GM19193 (cell line): ENCODE results near the gene CHST9.

Experiments used
- POLR2A ChIP-seq: IDR thresholded peaks from 4 replicates; pipeline ENCODE4 v1.6.1; 2011; ENCODE audit not compliant: insufficient read depth, insufficient read length; ENCODE audit errors: extremely low read depth

The CHST9 gene

GRCh38 chr18:26894426-26894825 lies 290.7 kb downstream of the CHST9 start:
- no peak for TF ChIP-seq POLR2A

- no peak for TF ChIP-seq POLR2A
Measured at GRCh38 chr18:26893996-26894395, 291.1 kb downstream of the CHST9 start.

- no peak for TF ChIP-seq POLR2A
Measured at GRCh38 chr18:26888259-26888658, 296.8 kb downstream of the CHST9 start.

GRCh38 chr18:26875040-26875654 lies 310.0 kb downstream of the CHST9 start:
- no peak for TF ChIP-seq POLR2A

GRCh38 chr18:26874283-26874682 lies 310.8 kb downstream of the CHST9 start:
- no peak for TF ChIP-seq POLR2A

- TF ChIP-seq POLR2A: no peak
Measured at GRCh38 chr18:26869640-26870039, 315.5 kb downstream of the CHST9 start.

- TF ChIP-seq POLR2A: no peak
Measured at GRCh38 chr18:26868968-26869586, 316.0 kb downstream of the CHST9 start.

GRCh38 chr18:26867471-26867870 lies 317.6 kb downstream of the CHST9 start:
- TF ChIP-seq POLR2A: no peak

- no peak for TF ChIP-seq POLR2A
Measured at GRCh38 chr18:26865557-26865956, 319.6 kb downstream of the CHST9 start, which contains the start of gene AQP4. AQP4 (minus strand) TSS chr18:26865707; CDS start chr18:26865689, 18 bp downstream.

- TF ChIP-seq POLR2A: no peak
Measured at GRCh38 chr18:26864658-26865057, 320.4 kb downstream of the CHST9 start.

- TF ChIP-seq POLR2A: no peak
Measured at GRCh38 chr18:26863921-26864497, 321.1 kb downstream of the CHST9 start.

GRCh38 chr18:26863122-26863879 lies 321.8 kb downstream of the CHST9 start:
- TF ChIP-seq POLR2A: no peak

- TF ChIP-seq POLR2A: no peak
Measured at GRCh38 chr18:26862084-26862483, 323.0 kb downstream of the CHST9 start.
